Measurements from ENCODE around the gene PLOD1.

The PLOD1 gene

DNA sequence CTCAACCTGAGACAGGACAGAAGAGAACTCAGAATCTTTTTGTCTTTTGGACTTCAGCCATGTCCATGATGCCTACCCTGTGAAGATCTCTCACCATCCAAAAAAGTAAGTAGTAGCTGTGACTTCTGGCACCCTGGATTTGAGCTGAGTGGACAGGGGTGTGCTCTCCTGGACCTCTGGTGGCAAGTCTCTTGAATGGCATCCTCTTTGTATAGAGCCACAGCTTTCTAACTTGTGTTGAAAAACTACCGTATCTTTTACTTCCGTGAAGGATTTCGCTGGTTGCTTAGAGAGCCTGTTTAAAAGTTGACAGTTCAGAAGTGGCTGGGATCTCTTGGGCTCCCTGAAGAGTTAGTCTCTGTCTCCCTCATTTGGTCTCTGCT, 47.5 kb downstream of the PLOD1 start:
- TF ChIP-seq, protein P1, sequence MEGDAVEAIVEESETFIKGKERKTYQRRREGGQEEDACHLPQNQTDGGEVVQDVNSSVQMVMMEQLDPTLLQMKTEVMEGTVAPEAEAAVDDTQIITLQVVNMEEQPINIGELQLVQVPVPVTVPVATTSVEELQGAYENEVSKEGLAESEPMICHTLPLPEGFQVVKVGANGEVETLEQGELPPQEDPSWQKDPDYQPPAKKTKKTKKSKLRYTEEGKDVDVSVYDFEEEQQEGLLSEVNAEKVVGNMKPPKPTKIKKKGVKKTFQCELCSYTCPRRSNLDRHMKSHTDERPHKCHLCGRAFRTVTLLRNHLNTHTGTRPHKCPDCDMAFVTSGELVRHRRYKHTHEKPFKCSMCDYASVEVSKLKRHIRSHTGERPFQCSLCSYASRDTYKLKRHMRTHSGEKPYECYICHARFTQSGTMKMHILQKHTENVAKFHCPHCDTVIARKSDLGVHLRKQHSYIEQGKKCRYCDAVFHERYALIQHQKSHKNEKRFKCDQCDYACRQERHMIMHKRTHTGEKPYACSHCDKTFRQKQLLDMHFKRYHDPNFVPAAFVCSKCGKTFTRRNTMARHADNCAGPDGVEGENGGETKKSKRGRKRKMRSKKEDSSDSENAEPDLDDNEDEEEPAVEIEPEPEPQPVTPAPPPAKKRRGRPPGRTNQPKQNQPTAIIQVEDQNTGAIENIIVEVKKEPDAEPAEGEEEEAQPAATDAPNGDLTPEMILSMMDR (IDR thresholded peaks at IDR 0.05; ENCODE audit: insufficient read depth, missing control alignments): no peak
- no peak for FAIRE-seq
- no peak for DNase-seq (ENCODE audit: insufficient read length, low spot score)

DNA sequence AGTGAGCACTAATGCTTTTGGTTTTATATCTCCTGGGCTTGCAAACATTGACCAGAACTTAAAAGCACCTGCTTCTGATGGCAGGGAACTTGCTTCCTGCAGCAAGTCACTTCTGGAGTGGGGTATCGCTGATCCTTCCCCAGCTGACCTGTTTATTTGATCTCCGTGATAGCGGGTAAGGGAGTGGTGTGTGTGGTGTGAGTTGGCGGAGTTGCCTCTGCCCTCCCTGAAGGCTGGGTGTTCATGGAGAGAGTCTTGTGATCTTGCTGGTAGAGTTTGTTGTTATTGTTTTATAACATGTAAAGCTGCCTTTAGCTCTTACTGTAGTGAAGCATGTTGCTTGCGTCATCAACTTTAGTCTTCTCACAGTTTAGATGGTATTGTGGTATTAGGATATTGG, 49.6 kb downstream of the PLOD1 start:
- TF ChIP-seq, protein P1 (IDR thresholded peaks at IDR 0.05; ENCODE audit: insufficient read depth, missing control alignments): no peak
- FAIRE-seq: no peak
- DNase-seq (ENCODE audit: insufficient read length, low spot score): no peak

DNA sequence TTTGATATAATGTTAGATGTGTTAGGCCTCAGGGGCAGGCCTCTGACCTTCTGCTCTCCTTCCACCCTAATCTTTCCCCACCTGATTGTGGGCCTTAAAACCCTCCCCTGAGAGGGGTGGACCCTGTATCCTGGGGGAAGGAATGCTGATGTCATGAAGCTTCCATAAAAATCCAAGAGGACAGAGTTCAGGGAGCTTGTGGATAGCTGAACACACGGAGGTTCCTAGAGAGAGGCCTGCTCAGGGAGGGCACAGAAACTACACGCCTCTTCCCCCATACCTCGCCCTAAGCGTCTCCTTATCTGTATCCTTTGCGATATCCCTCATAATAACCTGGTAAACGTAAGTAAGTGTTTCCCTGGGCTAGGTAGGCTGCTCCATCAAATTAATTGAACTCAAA, 50.1 kb downstream of the PLOD1 start:
- DNase-seq (ENCODE audit: insufficient read length, low spot score): no peak

DNA sequence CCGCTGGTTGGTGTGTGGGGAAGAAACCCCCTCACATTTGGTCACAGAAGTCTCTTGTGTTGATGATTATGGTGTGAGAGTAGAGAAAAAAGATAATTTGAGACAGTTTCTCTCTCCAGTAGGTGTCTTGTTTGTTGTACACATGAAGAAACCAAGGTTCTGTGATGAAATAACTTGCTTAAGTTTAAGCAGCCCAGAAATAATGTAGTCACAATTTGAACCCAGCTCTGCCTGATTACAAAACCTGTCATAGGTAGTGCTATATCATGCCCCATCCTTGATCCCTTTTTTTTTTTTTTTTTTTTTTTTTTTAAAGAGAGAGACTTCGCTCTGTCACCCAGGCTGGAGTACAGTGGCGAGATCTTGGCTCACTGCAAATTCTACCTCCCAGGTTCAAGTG, 50.7 kb downstream of the PLOD1 start:
- FAIRE-seq: no peak
- DNase-seq (ENCODE audit: insufficient read length, low spot score): no peak
- TF ChIP-seq, protein P1 (IDR thresholded peaks at IDR 0.05; ENCODE audit: insufficient read depth, missing control alignments): no peak

More for the DNA sequence above, 50.1 kb downstream of the PLOD1 start:
- TF ChIP-seq, protein P1 (IDR thresholded peaks at IDR 0.05; ENCODE audit: insufficient read depth, missing control alignments): no peak
- no peak for FAIRE-seq

DNA sequence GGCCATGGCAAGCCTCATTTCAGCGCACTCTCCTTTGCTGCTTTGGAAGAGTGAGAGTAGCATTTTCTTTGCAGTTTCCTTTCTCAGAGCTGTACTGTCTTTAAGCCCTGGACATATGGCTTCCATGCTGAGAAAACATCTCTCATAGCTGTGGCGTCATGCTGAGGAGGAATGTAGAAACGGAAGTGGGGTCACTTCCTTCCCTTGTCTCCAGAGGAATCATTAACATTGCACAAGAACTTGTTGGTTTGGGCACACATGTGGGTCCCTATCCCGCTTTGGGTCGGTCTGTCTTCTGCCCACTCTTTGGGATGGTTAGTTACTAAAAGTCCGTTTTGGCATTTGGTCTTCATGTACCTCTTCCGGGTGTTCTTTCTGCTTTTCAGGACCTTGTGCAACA, 51.3 kb downstream of the PLOD1 start:
- FAIRE-seq (no peak), DNase-seq (ENCODE audit: insufficient read length, low spot score) (no peak)
- TF ChIP-seq, protein P1 (IDR thresholded peaks at IDR 0.05; ENCODE audit: insufficient read depth, missing control alignments): no peak

DNA sequence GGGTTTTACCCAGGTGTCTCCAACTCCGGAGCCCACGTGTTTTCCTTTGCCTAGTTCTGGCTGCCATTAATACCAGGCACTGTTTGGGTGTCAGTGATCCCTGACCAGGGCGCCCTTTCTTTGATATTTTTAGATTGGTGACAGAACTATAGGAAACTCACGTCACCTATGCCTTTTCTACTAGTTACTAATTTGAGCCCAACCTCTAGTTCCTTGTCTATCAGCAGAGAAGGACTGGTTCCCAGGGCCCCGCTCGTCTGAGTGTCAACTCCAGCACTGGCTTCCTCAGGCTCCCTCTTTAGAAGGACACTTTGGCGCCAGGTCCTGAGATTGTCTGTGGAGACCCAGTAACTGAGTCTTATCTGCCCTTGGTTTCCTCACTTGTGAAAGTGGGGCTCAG, 55.2 kb downstream of the PLOD1 start:
- no peak for FAIRE-seq
- DNase-seq (ENCODE audit: insufficient read length, low spot score): no peak
- TF ChIP-seq, protein P1 (IDR thresholded peaks at IDR 0.05; ENCODE audit: insufficient read depth, missing control alignments): no peak

DNA sequence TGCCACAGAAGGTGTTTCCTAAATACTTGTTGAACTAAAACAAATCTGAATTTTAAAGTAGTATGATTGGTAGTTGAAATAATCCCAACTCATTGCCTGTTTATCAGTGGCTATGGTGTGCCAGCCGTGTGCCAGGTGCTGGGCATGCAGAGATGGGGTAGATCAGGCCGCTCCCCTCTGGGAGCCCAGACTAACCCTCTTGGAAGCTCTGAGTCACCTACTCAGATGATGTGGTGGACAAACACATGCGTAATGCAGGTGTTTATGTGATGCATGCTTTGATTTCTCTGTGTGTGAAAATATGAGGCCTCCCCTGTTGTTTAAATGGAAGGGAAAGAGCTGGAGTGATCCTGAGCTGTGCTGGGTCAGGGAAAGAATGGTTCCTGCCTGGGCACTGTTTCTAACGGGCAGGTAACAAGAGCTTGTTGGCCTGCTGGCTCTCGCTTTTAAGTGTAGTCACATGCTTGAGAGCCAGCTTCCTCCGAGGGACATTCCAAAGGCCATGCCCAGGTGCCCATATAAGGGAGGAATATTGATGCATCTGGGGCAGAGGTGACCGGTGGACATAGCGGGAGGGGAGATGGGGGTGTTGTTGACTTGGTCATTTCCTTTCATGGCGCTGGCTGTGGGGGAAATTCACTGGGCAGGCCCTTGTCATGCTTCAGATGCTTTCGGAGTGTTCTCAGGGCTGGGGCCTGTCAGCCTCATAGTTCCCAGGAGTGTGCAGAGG, 56.0 kb downstream of the PLOD1 start:
- FAIRE-seq (no peak), DNase-seq (ENCODE audit: insufficient read length, low spot score) (no peak)
- TF ChIP-seq, protein P1 (IDR thresholded peaks at IDR 0.05; ENCODE audit: insufficient read depth, missing control alignments): no peak
